Activated CD8-positive, alpha-beta memory T cell treated with anti-CD3 and anti-CD28 coated beads for 48 hours (primary cell): ENCODE measurements around the gene TUBAL3.

Source experiments
- DNase-seq, 3 experiments: peaks; one replicate each; pipeline ENCODE4 v3.0.0-alpha.2; 2020; ENCODE audit warnings: low read depth in 2 of 3, low spot score in 2 of 3

The TUBAL3 gene

GRCh38 chr10:5404208-5405041 lies at the start of gene TUBAL3:
TSS of gene TUBAL3 (minus strand) at chr10:5404828. CDS start at chr10:5404792, 36 bp downstream.
- no peak for DNase-seq

GRCh38 chr10:5453749-5454489 lies 49.3 kb upstream of the TUBAL3 start:
- no peak for DNase-seq

- DNase-seq, result no peak
Measured at GRCh38 chr10:5450605-5451384, 46.2 kb upstream of the TUBAL3 start.

- no peak for DNase-seq
Measured at GRCh38 chr10:5449823-5450222, 45.2 kb upstream of the TUBAL3 start.

DNA sequence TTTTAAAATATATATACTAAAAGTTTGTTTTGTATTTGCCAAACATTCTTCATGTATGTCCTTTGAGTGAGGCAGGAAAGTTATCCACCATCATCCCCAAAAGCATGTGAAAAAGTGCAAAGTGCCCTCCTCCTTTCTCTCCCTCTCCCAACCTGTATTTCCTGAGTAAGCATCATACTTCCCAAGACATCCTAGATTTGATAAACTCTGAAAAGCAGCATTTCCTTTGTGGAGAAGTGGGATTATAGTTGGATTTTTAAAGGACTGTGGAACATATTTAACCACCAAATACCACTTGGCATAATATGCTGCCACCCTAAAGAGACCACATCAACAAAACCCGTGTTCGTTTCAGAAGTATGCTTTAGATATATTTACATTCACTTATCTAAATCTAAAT lies 44.6 kb upstream of the TUBAL3 start:
- no peak for DNase-seq

DNA sequence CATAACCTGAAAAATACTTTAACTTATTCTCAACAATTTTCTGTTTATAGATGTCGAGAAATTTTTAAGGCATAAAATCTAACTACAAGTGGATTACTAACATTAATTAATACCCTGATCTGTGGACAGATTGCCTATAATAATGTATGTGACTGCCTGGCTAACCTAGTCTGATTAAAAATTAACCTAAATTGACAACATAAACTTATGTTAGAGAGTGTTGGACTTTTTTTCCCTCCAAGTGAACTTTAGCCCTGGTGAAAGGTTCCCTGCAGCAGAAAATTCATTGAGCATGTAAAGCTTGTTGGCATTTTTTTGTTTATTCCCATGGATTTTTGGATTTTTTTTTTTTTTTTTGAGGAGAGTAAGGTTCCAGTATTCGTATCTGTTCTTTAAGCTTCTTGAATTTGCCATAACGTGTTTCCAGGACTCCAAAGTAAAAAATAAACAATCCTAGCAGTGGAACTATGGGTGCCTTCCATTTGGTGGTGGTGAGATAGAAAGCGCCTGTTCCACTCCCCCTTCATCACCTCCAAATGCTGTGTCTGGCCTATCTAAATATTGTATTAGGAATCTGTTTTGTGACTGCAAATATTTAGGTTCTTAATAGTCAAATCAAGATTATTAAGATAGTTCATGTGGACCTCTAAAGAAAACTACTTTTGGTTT lies 43.8 kb upstream of the TUBAL3 start:
- DNase-seq, result no peak

DNA sequence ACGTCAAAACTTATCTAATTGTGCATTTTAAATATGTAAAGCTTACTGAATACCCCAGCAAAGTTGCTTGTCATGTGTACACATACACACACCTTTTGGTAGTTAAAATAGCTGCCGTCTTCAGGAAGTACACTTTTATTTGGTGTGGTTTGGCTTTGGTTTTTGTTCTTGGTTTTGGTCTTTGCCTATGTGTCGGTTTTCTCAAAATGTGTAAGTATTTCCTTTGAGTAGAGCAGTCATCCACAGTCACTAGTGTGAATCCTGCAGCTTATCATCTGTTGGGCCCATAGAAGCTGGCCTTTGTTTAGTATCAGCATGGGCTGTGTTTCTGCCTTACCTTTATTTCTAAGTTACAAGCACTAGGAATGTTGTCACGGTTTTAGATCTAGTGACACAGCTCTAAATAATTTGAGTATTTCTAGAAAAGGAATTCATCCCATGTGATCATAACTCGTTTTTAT lies 43.0 kb upstream of the TUBAL3 start:
- DNase-seq, result no peak

- DNase-seq, result no peak
Measured at GRCh38 chr10:5447056-5447455, 42.4 kb upstream of the TUBAL3 start.

- peak; percentile 32 to 51 (median 47) for DNase-seq
Measured at GRCh38 chr10:5446390-5446926, 41.8 kb upstream of the TUBAL3 start.

DNA sequence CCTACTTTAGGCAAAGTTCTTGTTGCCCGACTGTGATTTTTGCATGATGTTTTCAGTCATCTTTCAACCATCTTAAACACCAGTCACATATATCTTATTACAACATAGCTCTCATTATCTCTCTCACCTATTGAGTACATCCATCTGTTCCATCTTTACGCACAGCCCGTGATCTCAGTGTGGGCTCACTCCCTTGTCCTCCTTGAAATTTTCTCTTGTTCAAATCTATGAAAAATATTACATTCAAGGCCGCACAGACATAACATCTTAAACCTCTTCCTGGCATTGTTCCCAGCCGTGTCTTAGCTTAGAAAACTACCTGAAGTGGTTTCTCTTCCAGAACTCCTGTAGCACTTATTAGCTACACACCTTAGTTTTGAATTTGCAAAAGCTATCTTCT lies 40.4 kb upstream of the TUBAL3 start:
- no peak for DNase-seq

GRCh38 chr10:5443429-5443828 lies 38.8 kb upstream of the TUBAL3 start:
- no peak for DNase-seq

- DNase-seq, result no peak
Measured at GRCh38 chr10:5442990-5443370, 38.4 kb upstream of the TUBAL3 start.

- no peak for DNase-seq
Measured at GRCh38 chr10:5442065-5442989, 37.7 kb upstream of the TUBAL3 start.

- no peak for DNase-seq
Measured at GRCh38 chr10:5441106-5441505, 36.5 kb upstream of the TUBAL3 start.

GRCh38 chr10:5440206-5440605 lies 35.6 kb upstream of the TUBAL3 start:
- DNase-seq, result no peak

DNA sequence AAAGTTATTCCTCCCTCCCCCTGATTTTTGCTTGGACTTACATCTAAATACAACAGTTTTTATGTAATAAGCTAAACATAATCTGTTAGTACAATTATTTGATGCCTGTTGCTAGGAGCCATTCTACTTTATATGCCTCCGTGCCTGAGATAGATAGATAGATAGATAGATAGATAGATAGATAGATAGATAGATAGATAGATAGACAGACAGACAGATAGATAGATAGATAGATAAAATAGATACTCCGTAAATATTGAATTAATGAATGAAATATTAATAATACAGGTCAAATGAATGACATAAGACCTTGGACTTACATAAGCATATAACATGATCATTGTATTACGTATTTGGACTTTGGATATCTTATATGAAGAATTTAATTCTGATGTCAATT lies 30.7 kb upstream of the TUBAL3 start:
- DNase-seq, result no peak

GRCh38 chr10:5434017-5434753 lies 29.6 kb upstream of the TUBAL3 start:
- DNase-seq, result no peak

DNA sequence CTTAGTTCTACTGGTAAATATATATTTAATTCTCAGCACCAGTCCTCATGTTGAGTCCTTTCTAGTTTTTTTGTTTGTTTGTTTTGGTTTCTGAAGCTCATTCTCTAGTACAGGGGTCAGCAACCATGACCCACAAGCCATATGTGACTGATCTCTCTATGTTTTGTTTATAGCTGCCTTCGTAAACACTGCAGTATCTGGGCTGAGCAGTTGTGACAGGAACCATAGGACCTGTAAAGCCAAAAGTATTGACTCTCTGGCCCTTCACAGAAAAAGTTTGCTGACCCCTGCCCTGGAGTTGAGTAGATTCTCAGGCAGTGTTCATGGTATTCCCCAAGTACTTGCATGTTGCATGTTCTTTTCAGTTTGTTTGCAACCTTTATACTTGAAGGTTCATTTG lies 28.6 kb upstream of the TUBAL3 start:
- DNase-seq, result no peak

DNA sequence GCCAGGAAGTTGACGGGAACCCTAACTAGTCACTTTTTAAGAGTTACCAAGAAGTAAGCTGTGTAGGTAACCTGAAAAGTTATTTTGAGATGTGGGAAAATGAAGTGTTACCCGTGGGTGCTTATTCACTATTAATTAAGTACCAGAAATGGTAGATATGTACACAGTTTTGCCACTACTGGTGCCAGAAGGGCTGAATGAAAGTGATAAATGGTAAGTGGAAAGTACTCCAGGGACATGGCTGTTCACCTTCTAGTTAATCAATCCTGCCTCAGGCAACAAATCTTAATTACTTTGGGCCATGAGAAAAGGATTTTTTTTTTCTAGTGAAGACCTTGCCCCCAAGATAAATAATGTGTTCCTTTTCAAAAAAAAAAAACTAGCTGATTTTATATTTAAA lies 23.5 kb upstream of the TUBAL3 start:
- DNase-seq, result no peak
